Measurements from ENCODE around the gene EPHA7. TPM values are rescaled to one million over a fixed set of nuclear protein-coding genes. Genes with fewer than 3 reads are reported as not detected.

EPHA7 gene
- total RNA-seq: not detected in 2 replicates

DNA sequence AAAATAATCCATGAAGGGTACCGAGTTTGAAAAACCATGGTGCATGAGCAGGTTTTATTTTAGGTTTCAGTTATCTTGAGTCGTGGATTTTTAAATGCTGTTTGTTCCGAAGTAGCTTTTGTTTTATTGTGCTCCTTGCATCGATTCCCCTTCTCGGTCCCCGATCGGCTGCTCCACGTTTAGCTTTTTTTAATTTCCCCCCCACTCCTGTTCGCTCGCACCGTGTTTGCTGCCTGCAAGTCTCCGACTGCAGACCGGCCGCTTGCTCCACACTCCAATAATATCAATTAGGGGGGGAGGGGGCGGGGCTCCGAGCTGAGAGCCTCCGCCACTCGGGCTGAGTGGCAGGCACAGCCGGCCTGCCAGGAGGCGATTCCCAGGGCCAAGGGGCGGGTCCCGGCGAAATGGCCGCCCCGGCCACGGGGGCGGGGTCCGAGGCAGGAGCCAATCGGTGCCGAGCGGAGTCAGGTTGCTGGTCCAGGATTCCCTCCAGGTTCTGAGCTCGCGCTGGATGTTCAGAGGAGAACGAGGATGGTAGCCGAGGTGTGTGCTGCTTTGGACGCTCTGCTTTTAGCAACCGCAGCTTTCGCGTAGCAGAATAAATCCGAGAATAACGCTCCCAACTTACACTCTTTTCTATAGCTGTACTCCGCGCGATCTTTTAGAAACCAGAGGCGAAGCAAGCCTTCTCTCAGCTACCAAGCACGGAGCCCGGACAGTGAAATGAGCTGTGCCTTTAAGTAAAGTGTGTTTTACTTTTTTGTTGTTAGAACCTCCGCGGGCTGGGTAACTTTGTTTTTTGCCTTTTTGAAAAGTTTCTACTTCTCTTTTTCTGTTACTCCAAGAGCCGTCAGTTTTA lies at the start of gene EPHA7:
Gene EPHA7, minus strand, starts transcription at position 256 of the 859 bp plus-strand sequence. Its CDS starts 218 bp downstream, at position 38.
- H3K36me3 Mint-ChIP-seq (ENCODE audit: low read depth): no peaks in the 10 kb centered on the region
- DNase-seq (ENCODE audit: low spot score): peak; percentile 38
- intact Hi-C loops (cut with micrococcal nuclease): no loop called here
- no peaks in the 10 kb centered on the region for H3K9me3 Mint-ChIP-seq
- H3K4me1 Mint-ChIP-seq (ENCODE audit: low read depth): peaks cover 17% of the 10 kb centered on the region
- no peak within 1 kb of the TSS for H3K27ac Mint-ChIP-seq
- H3K4me3 Mint-ChIP-seq (ENCODE audit: low read depth): peak within 1 kb of the TSS; percentile 80
- peaks cover 59% of the 10 kb centered on the region for H3K27me3 Mint-ChIP-seq (ENCODE audit: low read depth)

GRCh38 chr6:93468291-93468690 lies 48.9 kb upstream of the EPHA7 start:
- intact Hi-C loops (cut with micrococcal nuclease): no loop called here
- Mint-ChIP-seq H3K27me3 (ENCODE audit: low read depth) (no peaks in the 10 kb centered on the region), H3K4me3 (ENCODE audit: low read depth) (no peak overlapping the region), H3K4me1 (ENCODE audit: low read depth) (no peaks in the 10 kb centered on the region), H3K27ac (no peak overlapping the region), H3K36me3 (ENCODE audit: low read depth) (no peaks in the 10 kb centered on the region), H3K9me3 (peaks cover 7% of the 10 kb centered on the region)
- no peak for DNase-seq (ENCODE audit: low spot score)

- Mint-ChIP-seq H3K4me1 (ENCODE audit: low read depth) (no peaks in the 10 kb centered on the region), H3K36me3 (ENCODE audit: low read depth) (no peaks in the 10 kb centered on the region), H3K27me3 (ENCODE audit: low read depth) (no peaks in the 10 kb centered on the region), H3K27ac (no peak overlapping the region), H3K4me3 (ENCODE audit: low read depth) (no peak overlapping the region), H3K9me3 (no peaks in the 10 kb centered on the region)
- DNase-seq (ENCODE audit: low spot score): no peak
- intact Hi-C loops (cut with micrococcal nuclease): no loop called here
These were observed 35.2 kb upstream of the EPHA7 start for GRCh38 chr6:93454533-93454932.

- intact Hi-C loops (cut with micrococcal nuclease): no loop called here
- Mint-ChIP-seq H3K4me1 (ENCODE audit: low read depth) (no peaks in the 10 kb centered on the region), H3K27me3 (ENCODE audit: low read depth) (no peaks in the 10 kb centered on the region)
These were observed 34.6 kb upstream of the EPHA7 start for GRCh38 chr6:93453956-93454355.

GRCh38 chr6:93447874-93448273 lies 28.5 kb upstream of the EPHA7 start:
- H3K4me1 Mint-ChIP-seq (ENCODE audit: low read depth): no peaks in the 10 kb centered on the region
- peaks cover 5% of the 10 kb centered on the region for H3K9me3 Mint-ChIP-seq
- no peak overlapping the region for H3K27ac Mint-ChIP-seq
- no peaks in the 10 kb centered on the region for H3K36me3 Mint-ChIP-seq (ENCODE audit: low read depth)
- H3K4me3 Mint-ChIP-seq (ENCODE audit: low read depth): no peak overlapping the region
- no peak for DNase-seq (ENCODE audit: low spot score)
- intact Hi-C loops (cut with micrococcal nuclease): no loop called here
- no peaks in the 10 kb centered on the region for H3K27me3 Mint-ChIP-seq (ENCODE audit: low read depth)

More at GRCh38 chr6:93453956-93454355, 34.6 kb upstream of the EPHA7 start:
- Mint-ChIP-seq H3K4me3 (ENCODE audit: low read depth) (no peak overlapping the region), H3K27ac (no peak overlapping the region), H3K36me3 (ENCODE audit: low read depth) (no peaks in the 10 kb centered on the region), H3K9me3 (no peaks in the 10 kb centered on the region)
- no peak for DNase-seq (ENCODE audit: low spot score)

DNA sequence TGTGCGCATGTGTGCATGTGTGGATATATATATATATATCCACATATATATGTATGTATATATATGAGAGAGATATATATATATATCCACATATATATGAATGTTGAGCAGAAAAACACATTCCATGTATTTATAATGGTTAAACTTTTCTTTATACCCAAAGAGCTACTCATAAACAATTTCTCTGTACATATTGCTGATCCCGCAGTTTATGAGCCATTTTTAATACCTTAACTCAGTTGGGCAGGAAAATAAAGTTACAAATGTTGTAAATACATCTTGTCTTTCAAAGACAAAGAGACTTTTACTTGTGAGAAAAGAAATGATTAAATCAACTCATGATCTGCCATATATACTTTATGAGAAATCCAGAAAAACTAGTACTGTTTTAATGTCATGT lies 18.1 kb upstream of the EPHA7 start:
- Mint-ChIP-seq H3K27me3 (ENCODE audit: low read depth) (no peaks in the 10 kb centered on the region), H3K4me1 (ENCODE audit: low read depth) (no peaks in the 10 kb centered on the region), H3K4me3 (ENCODE audit: low read depth) (no peak overlapping the region), H3K27ac (no peak overlapping the region), H3K36me3 (ENCODE audit: low read depth) (no peaks in the 10 kb centered on the region), H3K9me3 (no peaks in the 10 kb centered on the region)
- DNase-seq (ENCODE audit: low spot score): no peak
- intact Hi-C loops (cut with micrococcal nuclease): no loop called here

DNA sequence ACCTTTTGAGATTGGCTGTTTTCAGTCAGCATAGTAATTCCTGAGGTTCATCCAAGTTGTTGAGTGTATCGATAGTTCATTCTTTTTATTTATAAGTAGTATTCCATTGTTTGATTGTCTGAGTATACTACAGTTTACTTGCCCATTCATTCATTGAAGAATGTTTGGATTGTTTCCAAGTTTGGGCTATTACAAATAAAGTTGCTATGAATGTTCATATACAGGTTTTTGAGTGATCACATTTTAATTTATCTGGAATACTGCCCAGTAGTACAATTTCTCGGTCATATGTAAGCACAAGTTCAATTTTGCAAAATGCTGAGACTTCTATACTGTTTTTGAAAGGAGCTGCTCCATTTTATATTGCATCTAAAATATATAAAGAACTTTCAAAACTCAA lies 14.2 kb upstream of the EPHA7 start:
- DNase-seq (ENCODE audit: low spot score): no peak
- H3K4me1 Mint-ChIP-seq (ENCODE audit: low read depth): no peaks in the 10 kb centered on the region
- intact Hi-C loops (cut with micrococcal nuclease): no loop called here
- no peaks in the 10 kb centered on the region for H3K9me3 Mint-ChIP-seq
- H3K4me3 Mint-ChIP-seq (ENCODE audit: low read depth): no peak overlapping the region
- no peaks in the 10 kb centered on the region for H3K27me3 Mint-ChIP-seq (ENCODE audit: low read depth)
- no peak overlapping the region for H3K27ac Mint-ChIP-seq
- no peaks in the 10 kb centered on the region for H3K36me3 Mint-ChIP-seq (ENCODE audit: low read depth)

- Mint-ChIP-seq H3K27me3 (ENCODE audit: low read depth) (peaks cover 26% of the 10 kb centered on the region), H3K36me3 (ENCODE audit: low read depth) (no peaks in the 10 kb centered on the region), H3K9me3 (no peaks in the 10 kb centered on the region), H3K27ac (no peak overlapping the region), H3K4me3 (ENCODE audit: low read depth) (no peak overlapping the region), H3K4me1 (ENCODE audit: low read depth) (peaks cover 7% of the 10 kb centered on the region)
- intact Hi-C loops (cut with micrococcal nuclease): no loop called here
- DNase-seq (ENCODE audit: low spot score): no peak
These were observed 5.1 kb upstream of the EPHA7 start for GRCh38 chr6:93424303-93425064.

GRCh38 chr6:93423542-93423941 lies 4.2 kb upstream of the EPHA7 start:
- intact Hi-C loops (cut with micrococcal nuclease): no loop called here
- H3K36me3 Mint-ChIP-seq (ENCODE audit: low read depth): no peaks in the 10 kb centered on the region
- H3K27me3 Mint-ChIP-seq (ENCODE audit: low read depth): peaks cover 32% of the 10 kb centered on the region
- peaks cover 10% of the 10 kb centered on the region for H3K4me1 Mint-ChIP-seq (ENCODE audit: low read depth)
- no peaks in the 10 kb centered on the region for H3K9me3 Mint-ChIP-seq
- DNase-seq (ENCODE audit: low spot score): no peak
- no peak overlapping the region for H3K4me3 Mint-ChIP-seq (ENCODE audit: low read depth)
- H3K27ac Mint-ChIP-seq: no peak overlapping the region

DNA sequence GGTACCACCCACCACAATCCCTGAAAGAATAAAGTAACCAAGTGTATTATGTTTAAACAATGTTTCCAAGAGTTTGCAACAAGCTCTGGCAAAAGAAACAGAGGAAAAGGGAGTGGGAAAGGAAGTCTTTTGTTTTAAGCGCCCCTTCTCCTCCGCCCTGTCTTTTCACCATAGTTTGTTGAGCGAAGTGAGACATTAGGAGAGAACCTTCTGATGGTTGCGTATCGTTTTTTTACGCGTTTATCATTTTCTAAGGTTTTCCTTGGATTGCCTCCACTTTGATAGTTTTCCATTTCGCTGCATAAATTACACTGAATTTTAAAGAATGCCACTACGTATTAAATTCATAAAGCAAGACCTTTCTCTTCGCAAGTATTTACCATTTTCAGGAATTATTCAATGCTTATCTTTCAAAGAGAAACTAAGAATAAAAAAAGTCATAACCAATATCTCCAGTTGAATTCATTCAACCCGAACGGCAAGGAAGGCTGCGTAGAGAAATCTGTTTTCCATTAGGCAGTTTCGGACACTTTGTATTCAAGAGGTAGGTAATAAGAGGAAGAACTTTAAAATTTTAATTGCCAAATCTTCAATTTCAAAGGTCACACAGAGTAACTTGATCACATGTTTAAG lies 920 bp upstream of the EPHA7 start:
- Mint-ChIP-seq H3K4me1 (ENCODE audit: low read depth) (peaks cover 17% of the 10 kb centered on the region), H3K36me3 (ENCODE audit: low read depth) (no peaks in the 10 kb centered on the region), H3K9me3 (no peaks in the 10 kb centered on the region), H3K4me3 (ENCODE audit: low read depth) (peak overlapping the region; percentile 18), H3K27ac (no peak overlapping the region), H3K27me3 (ENCODE audit: low read depth) (peaks cover 57% of the 10 kb centered on the region)
- intact Hi-C loops (cut with micrococcal nuclease): no loop called here
- DNase-seq (ENCODE audit: low spot score): no peak

DNA sequence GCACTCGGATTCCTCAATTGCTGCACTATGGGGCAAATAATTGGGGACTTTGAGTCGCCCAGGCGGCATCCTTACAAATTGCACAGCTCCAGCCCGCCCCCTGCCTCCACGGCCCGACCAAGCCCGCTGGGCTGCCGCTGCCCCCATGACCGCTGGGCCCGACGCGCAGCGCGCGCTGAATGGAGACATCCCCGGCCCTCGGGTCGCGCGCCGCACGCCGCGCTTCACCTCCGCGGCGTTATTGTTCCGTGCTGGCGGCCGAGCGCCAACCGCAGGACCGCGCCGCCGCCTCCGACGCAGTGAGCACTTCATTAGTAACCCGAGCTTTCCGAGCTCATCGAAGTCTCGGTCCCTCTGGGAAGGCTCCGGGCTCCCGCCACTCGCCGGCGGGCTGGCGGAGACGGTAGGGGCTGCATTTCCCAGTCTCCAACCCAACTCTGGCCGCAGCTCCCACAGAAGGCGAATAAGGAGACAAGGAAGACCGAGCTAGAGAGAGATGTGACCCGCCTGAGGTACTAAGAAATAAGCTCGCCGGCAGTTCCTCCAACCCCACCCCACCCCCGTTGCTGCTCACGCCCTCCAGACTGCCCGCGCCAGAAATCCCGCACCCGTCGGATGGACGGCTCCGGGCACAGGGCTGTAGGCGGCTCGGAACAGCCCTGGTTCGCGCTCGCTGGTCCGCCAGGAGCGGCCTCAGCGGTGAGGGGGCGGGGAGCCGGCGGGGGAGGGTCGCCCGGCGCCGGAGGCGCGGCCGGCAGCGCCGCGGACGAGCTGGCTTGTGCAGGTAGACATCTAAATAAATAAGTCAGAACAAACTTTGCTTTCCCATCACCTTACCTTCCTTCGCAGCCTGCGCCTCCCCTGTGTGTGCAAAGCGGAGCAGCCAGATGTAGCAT lies 703 bp downstream of the EPHA7 start:
- Mint-ChIP-seq H3K27me3 (ENCODE audit: low read depth) (peaks cover 59% of the 10 kb centered on the region), H3K4me1 (ENCODE audit: low read depth) (peaks cover 17% of the 10 kb centered on the region), H3K27ac (no peak overlapping the region), H3K9me3 (no peaks in the 10 kb centered on the region), H3K4me3 (ENCODE audit: low read depth) (peak overlapping the region; percentile 80), H3K36me3 (ENCODE audit: low read depth) (no peaks in the 10 kb centered on the region)
- no peak for DNase-seq (ENCODE audit: low spot score)
- intact Hi-C loops (cut with micrococcal nuclease): no loop called here

DNA sequence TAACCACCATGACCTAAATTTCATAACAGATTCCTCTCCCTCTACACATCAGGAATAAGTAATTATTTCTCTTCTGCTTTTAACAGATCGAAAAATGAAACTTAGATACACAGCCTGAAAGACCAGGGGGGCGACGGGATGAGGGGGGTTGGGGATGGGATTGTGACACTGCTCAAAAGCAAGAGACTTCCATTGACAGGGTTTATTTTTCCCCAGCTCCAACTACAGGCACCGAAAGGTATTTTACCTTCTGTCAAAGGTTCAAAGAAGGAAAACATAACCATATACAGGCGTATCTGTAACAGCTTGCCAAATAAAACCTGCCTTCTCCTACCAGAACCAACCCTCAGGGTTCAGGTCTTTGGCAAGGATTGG lies 1.3 kb downstream of the EPHA7 start:
- intact Hi-C loops (cut with micrococcal nuclease): no loop called here
- peaks cover 17% of the 10 kb centered on the region for H3K4me1 Mint-ChIP-seq (ENCODE audit: low read depth)
- H3K27ac Mint-ChIP-seq: no peak overlapping the region
- no peaks in the 10 kb centered on the region for H3K36me3 Mint-ChIP-seq (ENCODE audit: low read depth)
- H3K4me3 Mint-ChIP-seq (ENCODE audit: low read depth): no peak overlapping the region
- no peaks in the 10 kb centered on the region for H3K9me3 Mint-ChIP-seq
- DNase-seq (ENCODE audit: low spot score): no peak
- H3K27me3 Mint-ChIP-seq (ENCODE audit: low read depth): peaks cover 59% of the 10 kb centered on the region
